ENCODE measurements around the gene RFT1.

The RFT1 gene

DNA sequence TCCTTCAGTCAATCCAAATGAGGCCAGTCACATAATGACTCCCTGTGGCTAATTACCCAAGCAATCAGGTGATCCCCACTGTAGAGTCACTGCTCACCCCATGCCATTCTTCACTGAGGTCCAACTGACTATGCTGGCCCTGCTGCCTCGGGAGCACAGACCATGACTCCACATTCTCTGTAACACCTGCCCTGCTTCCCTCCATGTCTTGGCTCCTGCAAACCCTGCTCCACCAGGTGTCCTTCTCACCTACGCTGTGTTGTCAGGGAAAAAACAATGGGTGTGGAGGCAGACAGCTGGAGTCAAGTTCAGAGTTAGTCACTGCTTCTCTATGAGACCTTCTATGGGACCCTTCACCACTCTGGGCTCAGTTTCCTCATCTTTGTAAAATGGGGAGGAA is 78.3 kb downstream of the RFT1 start:
- H3K4me2 ChIP-seq (ENCODE audit: low read depth, low read length), result no peak overlapping the region
- H3K4me3 ChIP-seq (ENCODE audit: low read length), result no peak overlapping the region
- no peaks in the 10 kb centered on the region for H3K79me2 ChIP-seq (ENCODE audit: low read length)
- H3K9me2 ChIP-seq (replicated peaks; ENCODE audit: insufficient read depth, low read length), result no peaks in the 10 kb centered on the region
- H2AFZ ChIP-seq (ENCODE audit: low read length), result no peak overlapping the region
- H3K27me3 ChIP-seq (replicated peaks; ENCODE audit: insufficient read depth, low read length), result no peaks in the 10 kb centered on the region; the same call in 1 of the 2 replicates
- no peaks in the 10 kb centered on the region for H4K20me1 ChIP-seq (ENCODE audit: insufficient read depth, low read length)
- peaks cover 5% of the 10 kb centered on the region for H3K4me1 ChIP-seq (ENCODE audit: low read length)
- H3F3A ChIP-seq (ENCODE audit: insufficient read depth, low read length), result peaks cover 9% of the 10 kb centered on the region
- TF ChIP-seq EZH2phosphoT487 (IDR thresholded peaks at IDR 0.05; ENCODE audit: low read length) (no peak), EZH2 (optimal IDR thresholded peaks at IDR 0.05; ENCODE audit: low read depth, low read length) (no peak)
- TF ChIP-seq, protein P1, sequence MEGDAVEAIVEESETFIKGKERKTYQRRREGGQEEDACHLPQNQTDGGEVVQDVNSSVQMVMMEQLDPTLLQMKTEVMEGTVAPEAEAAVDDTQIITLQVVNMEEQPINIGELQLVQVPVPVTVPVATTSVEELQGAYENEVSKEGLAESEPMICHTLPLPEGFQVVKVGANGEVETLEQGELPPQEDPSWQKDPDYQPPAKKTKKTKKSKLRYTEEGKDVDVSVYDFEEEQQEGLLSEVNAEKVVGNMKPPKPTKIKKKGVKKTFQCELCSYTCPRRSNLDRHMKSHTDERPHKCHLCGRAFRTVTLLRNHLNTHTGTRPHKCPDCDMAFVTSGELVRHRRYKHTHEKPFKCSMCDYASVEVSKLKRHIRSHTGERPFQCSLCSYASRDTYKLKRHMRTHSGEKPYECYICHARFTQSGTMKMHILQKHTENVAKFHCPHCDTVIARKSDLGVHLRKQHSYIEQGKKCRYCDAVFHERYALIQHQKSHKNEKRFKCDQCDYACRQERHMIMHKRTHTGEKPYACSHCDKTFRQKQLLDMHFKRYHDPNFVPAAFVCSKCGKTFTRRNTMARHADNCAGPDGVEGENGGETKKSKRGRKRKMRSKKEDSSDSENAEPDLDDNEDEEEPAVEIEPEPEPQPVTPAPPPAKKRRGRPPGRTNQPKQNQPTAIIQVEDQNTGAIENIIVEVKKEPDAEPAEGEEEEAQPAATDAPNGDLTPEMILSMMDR (IDR thresholded peaks at IDR 0.05; ENCODE audit: low read length), result no peak
- no peaks in the 10 kb centered on the region for H3K36me3 ChIP-seq (replicated peaks; ENCODE audit: insufficient read depth, low read length)
- no peaks in the 10 kb centered on the region for H3K9me3 ChIP-seq (replicated peaks; ENCODE audit: insufficient read depth, low read length)
- H3K9ac ChIP-seq (ENCODE audit: low read length), result no peak overlapping the region
- no peak for DNase-seq
- H3K27ac ChIP-seq (ENCODE audit: low read length), result no peak overlapping the region

DNA sequence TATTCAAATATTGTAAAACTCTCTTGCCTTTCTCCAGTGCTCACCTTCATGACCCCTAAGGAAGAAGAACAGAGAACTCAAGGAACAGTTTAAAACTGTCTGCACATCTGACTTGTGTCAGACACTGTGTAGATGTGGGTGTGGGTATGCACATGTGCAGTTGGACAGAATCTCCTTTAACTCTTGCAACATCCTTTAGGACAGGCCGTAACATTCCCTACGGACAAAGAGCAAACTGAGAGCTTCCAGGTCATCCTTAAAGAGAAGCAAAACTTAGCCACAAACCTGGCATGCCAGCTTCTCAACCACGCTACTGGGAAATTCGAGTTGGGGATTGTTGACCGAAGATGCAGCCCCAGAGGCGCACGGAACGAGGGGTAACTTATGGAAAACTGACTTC is 80.2 kb downstream of the RFT1 start:
- Histone ChIP-seq H3K79me2 (ENCODE audit: low read length) (no peaks in the 10 kb centered on the region), H3K4me2 (ENCODE audit: low read depth, low read length) (no peak overlapping the region), H3K4me1 (ENCODE audit: low read length) (peaks cover 7% of the 10 kb centered on the region), H4K20me1 (ENCODE audit: insufficient read depth, low read length) (no peaks in the 10 kb centered on the region), H2AFZ (ENCODE audit: low read length) (no peak overlapping the region), H3F3A (ENCODE audit: insufficient read depth, low read length) (peaks cover 16% of the 10 kb centered on the region), H3K36me3 (replicated peaks; ENCODE audit: insufficient read depth, low read length) (no peaks in the 10 kb centered on the region), H3K4me3 (ENCODE audit: low read length) (no peak overlapping the region), H3K27ac (ENCODE audit: low read length) (no peak overlapping the region), H3K27me3 (replicated peaks; ENCODE audit: insufficient read depth, low read length) (no peaks in the 10 kb centered on the region; the same call in 1 of the 2 replicates), H3K9ac (ENCODE audit: low read length) (no peak overlapping the region), H3K9me2 (replicated peaks; ENCODE audit: insufficient read depth, low read length) (no peaks in the 10 kb centered on the region), H3K9me3 (replicated peaks; ENCODE audit: insufficient read depth, low read length) (no peaks in the 10 kb centered on the region)
- DNase-seq, result no peak
- TF ChIP-seq EZH2 (optimal IDR thresholded peaks at IDR 0.05; ENCODE audit: low read depth, low read length) (no peak), EZH2phosphoT487 (IDR thresholded peaks at IDR 0.05; ENCODE audit: low read length) (no peak)
- TF ChIP-seq, protein P1 (IDR thresholded peaks at IDR 0.05; ENCODE audit: low read length), result no peak

DNA sequence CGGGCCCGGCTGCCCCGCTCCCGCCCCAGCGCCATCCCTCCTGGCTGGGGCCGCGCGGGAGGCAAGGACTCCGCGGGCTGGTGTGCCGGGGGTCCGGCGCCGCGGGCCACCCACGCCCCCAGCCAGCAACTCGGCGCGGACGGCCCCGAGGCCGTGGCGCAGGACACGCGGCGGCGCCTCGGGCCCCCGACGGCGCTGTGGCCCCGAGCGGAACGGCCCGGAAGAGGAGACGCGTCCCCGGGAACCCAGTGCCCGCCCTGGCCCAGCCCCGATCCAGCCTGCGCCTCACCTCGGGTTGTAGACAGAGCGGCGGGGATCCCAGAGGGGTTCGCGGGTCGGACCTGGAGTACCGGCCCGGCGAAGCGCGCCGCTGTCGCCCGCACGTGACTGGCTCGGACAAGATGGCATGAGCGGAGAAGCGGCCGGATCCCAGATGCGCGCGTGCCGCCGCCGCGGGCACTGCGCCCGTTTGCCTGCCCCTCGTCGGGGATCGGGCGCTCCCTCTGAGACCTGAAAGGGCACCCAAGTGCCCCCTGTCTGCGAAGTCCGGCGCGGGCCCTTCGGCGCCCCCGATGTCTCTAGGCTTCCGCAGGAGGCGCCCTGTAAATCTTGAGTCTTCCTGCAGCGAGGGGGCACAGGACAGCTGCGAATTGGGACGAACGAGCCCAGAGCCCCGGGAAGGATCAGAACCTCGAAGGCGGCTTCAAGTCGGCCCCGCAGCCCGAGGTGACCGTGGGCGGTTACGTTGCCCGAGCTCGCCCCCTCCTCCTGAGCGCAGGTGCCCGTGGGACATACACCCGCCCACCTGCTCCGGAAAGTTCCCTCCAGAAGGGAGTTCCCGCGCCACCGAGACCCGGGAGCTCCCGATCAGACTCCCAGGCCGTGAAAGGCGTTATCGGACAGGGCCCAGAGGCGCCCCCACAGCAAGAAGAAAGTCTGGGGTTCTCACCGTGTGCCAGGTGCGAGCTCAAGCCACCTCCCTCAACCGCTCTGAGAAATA is 83.8 kb downstream of the RFT1 start:
- Histone ChIP-seq H3K9me2 (replicated peaks; ENCODE audit: insufficient read depth, low read length) (no peaks in the 10 kb centered on the region), H2AFZ (ENCODE audit: low read length) (peak overlapping the region; percentile 83), H3K27ac (ENCODE audit: low read length) (peak overlapping the region; percentile 29; the same call in 1 of the 2 replicates), H3F3A (ENCODE audit: insufficient read depth, low read length) (peaks cover 22% of the 10 kb centered on the region), H3K36me3 (replicated peaks; ENCODE audit: insufficient read depth, low read length) (no peaks in the 10 kb centered on the region), H3K4me2 (ENCODE audit: low read depth, low read length) (peak overlapping the region; percentile 91), H3K9me3 (replicated peaks; ENCODE audit: insufficient read depth, low read length) (no peaks in the 10 kb centered on the region), H3K4me1 (ENCODE audit: low read length) (peaks cover 14% of the 10 kb centered on the region), H3K27me3 (replicated peaks; ENCODE audit: insufficient read depth, low read length) (no peaks in the 10 kb centered on the region; the same call in 1 of the 2 replicates), H3K79me2 (ENCODE audit: low read length) (peaks cover 34% of the 10 kb centered on the region), H3K9ac (ENCODE audit: low read length) (peak overlapping the region; percentile 68), H4K20me1 (ENCODE audit: insufficient read depth, low read length) (no peaks in the 10 kb centered on the region), H3K4me3 (ENCODE audit: low read length) (peak overlapping the region; percentile 63)
- DNase-seq, result peak; percentile 82
- TF ChIP-seq EZH2 (optimal IDR thresholded peaks at IDR 0.05; ENCODE audit: low read depth, low read length) (no peak), EZH2phosphoT487 (IDR thresholded peaks at IDR 0.05; ENCODE audit: low read length) (no peak)
- TF ChIP-seq, protein P1 (IDR thresholded peaks at IDR 0.05; ENCODE audit: low read length), result peak; percentile 67
